ENCODE results near the gene CNTN3. TPM values are rescaled to one million over a fixed set of nuclear protein-coding genes. Genes with fewer than 3 reads are reported as not detected.

Gene CNTN3
- total RNA-seq, 4 donors from 2014 or later, result 0.38 TPM; not detected in 3

DNA sequence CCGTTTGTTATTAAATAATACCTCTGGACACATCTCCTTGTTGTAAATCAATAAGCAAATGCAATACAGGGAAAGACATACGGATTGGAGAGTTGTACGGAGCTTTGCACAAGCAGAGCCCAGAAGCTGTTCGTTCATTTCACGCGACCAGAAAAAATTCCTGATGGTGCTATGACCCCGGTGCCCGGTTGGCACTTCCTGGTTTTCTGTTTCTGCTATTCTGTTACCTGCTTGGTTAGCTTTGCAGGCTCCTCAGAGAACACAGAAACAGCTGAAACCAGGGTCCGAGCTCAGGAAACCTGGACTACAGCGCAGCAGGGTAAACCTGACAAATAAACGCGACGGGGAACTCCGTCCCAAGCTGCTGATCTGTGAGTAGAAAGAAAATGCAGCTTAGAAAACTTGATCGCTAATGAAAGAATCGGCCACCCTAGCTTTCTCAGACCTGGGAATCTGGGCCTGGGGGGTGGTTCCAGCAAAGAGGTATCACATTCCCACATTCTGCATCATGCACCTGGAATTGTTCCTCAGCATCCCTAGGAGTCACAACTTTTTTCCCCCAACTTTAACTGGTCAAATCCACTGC is 845 bp downstream of the CNTN3 start:
- Histone ChIP-seq H3K27ac (no peak overlapping the region), H3K27me3 (peaks cover 0 to 44% (median 0%) of the 10 kb centered on the region in 4 donors), H3K4me1 (no peaks in the 10 kb centered on the region), H3K36me3 (no peaks in the 10 kb centered on the region), H3K9me3 (no peaks in the 10 kb centered on the region), H3K4me3 (peak overlapping the region in 3 of 4 donors; percentile 10 to 53 (median 28))
- intact Hi-C loops (cut with DNase I), result no loop called here
- DNase-seq, result no peak
- WGBS, 2 donors, result 12 to 18% methylated on average over 14 to 16 of the region's 16 CpGs
- no peak for TF ChIP-seq POLR2A (IDR thresholded peaks at IDR 0.05)
- TF ChIP-seq, protein P1, sequence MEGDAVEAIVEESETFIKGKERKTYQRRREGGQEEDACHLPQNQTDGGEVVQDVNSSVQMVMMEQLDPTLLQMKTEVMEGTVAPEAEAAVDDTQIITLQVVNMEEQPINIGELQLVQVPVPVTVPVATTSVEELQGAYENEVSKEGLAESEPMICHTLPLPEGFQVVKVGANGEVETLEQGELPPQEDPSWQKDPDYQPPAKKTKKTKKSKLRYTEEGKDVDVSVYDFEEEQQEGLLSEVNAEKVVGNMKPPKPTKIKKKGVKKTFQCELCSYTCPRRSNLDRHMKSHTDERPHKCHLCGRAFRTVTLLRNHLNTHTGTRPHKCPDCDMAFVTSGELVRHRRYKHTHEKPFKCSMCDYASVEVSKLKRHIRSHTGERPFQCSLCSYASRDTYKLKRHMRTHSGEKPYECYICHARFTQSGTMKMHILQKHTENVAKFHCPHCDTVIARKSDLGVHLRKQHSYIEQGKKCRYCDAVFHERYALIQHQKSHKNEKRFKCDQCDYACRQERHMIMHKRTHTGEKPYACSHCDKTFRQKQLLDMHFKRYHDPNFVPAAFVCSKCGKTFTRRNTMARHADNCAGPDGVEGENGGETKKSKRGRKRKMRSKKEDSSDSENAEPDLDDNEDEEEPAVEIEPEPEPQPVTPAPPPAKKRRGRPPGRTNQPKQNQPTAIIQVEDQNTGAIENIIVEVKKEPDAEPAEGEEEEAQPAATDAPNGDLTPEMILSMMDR (IDR thresholded peaks at IDR 0.05), result no peak

DNA sequence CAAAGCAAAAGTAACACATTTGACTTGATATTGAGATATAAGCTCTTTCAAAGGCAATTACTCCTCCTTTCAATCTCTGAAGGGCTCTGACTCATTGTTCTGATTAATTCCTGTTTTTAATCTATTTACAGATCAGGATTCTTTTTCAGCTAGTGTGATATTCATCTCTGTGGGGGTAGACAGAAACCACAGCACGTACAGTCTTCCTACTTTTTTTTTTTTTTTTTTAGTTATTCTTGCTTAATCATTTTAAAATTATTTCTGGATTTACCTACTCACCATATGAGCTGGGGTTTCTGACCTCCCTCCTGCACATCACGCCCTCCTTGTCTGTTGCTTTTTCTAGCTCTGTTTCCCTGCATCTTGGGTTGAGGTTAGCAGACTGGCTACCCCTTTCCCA is 1.4 kb downstream of the CNTN3 start:
- H3K4me1 ChIP-seq, result no peaks in the 10 kb centered on the region
- no peak for DNase-seq
- WGBS, 2 donors, result 21 to 48% methylated on average over 2 of the region's 2 CpGs

DNA sequence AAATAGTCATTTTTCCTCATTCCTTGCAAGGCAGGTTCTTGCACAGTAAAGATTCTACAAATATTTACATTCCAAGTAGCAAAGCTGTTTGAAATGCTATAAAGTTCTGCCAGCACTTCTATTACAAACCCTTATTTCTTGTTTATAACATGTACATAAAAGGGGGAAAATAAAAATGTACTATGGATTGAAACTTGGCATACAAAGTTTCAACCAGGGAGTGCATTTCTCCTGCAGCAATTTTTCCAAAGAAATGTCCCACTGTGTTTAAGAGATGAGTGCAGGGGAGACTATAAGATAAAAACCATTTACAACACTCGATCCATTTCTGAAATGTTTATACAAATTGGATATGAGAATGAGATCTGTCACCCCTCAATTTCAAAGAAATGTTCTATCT is 3.3 kb downstream of the CNTN3 start:
- Histone ChIP-seq H3K4me1 (no peaks in the 10 kb centered on the region), H3K27ac (no peak overlapping the region), H3K9me3 (no peaks in the 10 kb centered on the region), H3K36me3 (no peaks in the 10 kb centered on the region), H3K27me3 (peaks cover 0 to 43% (median 0%) of the 10 kb centered on the region in 4 donors), H3K4me3 (no peak overlapping the region)
- intact Hi-C loops (cut with DNase I), result no loop called here
- TF ChIP-seq, protein P1 (IDR thresholded peaks at IDR 0.05), result no peak
- TF ChIP-seq POLR2A (IDR thresholded peaks at IDR 0.05), result no peak
- 23 to 26% methylated on average over 1 of the region's 1 CpG for whole genome bisulfite sequencing, 2 donors
- no peak for DNase-seq

More for the DNA sequence above, 1.4 kb downstream of the CNTN3 start:
- TF ChIP-seq, protein P1 (IDR thresholded peaks at IDR 0.05), result no peak
- no peak for TF ChIP-seq POLR2A (IDR thresholded peaks at IDR 0.05)
- H3K36me3 ChIP-seq, result no peaks in the 10 kb centered on the region
- intact Hi-C loops (cut with DNase I), result no loop called here
- no peaks in the 10 kb centered on the region for H3K9me3 ChIP-seq
- peak overlapping the region in 2 of 4 donors; percentile 10 to 53 for H3K4me3 ChIP-seq
- H3K27ac ChIP-seq, result no peak overlapping the region
- peaks cover 0 to 44% (median 0%) of the 10 kb centered on the region in 4 donors for H3K27me3 ChIP-seq

- Histone ChIP-seq H3K4me3 (no peak overlapping the region), H3K27me3 (peaks cover 0 to 11% (median 0%) of the 10 kb centered on the region in 4 donors), H3K4me1 (no peaks in the 10 kb centered on the region), H3K9me3 (no peaks in the 10 kb centered on the region), H3K27ac (no peak overlapping the region), H3K36me3 (no peaks in the 10 kb centered on the region)
- intact Hi-C loops (cut with DNase I), result no loop called here
- TF ChIP-seq, protein P1 (IDR thresholded peaks at IDR 0.05), result no peak
- no peak for TF ChIP-seq POLR2A (IDR thresholded peaks at IDR 0.05)
- DNase-seq, result no peak
- WGBS, 2 donors, result 66 to 71% methylated on average over 2 of the region's 2 CpGs
Measured at GRCh38 chr3:74607803-74608202, 6.7 kb downstream of the CNTN3 start.

- WGBS, 2 donors, result 84 to 90% methylated on average over 7 of the region's 7 CpGs
- no peaks in the 10 kb centered on the region for H3K4me1 ChIP-seq
- no peaks in the 10 kb centered on the region for H3K9me3 ChIP-seq
- no peak overlapping the region for H3K27ac ChIP-seq
- H3K4me3 ChIP-seq, result no peak overlapping the region
- H3K27me3 ChIP-seq, result peaks cover 0 to 3% (median 0%) of the 10 kb centered on the region in 4 donors
- intact Hi-C loops (cut with DNase I), result no loop called here
- no peaks in the 10 kb centered on the region for H3K36me3 ChIP-seq
- DNase-seq, result no peak
- TF ChIP-seq POLR2A (IDR thresholded peaks at IDR 0.05), result no peak
- TF ChIP-seq, protein P1 (IDR thresholded peaks at IDR 0.05), result no peak
Measured at GRCh38 chr3:74606996-74607395, 7.5 kb downstream of the CNTN3 start.

Measured in esophagus squamous epithelium (tissue), 5 donors.